Measurements from ENCODE around the gene PDE1C.

The PDE1C gene

DNA sequence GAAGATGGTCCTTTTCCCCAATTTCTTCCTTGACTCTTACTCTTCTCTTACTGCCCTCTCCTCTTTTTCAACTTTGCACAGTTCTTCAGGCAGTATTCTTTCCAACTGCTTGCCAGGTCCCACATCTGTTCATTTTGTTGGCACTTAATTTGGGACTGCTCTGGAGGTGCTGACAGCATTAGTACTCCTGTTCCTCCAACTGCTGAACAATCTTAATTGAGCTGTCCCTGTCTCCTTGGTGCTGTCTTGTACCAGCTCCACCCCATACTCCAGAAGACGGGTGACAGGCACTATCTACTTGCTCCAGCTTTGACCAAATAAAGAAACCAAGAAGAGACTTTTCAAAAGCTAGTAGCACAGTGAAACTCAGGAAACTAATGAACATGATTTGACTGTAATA, 160.0 kb downstream of the PDE1C start:
- no peak for DNase-seq (ENCODE audit: low read depth)
- H3K4me3 ChIP-seq (ENCODE audit: low read depth, low read length): no peak overlapping the region
- no peak for TF ChIP-seq MYC (IDR thresholded peaks at IDR 0.05; ENCODE audit: low read depth, low read length)
- no peak for TF ChIP-seq POLR2A (IDR thresholded peaks at IDR 0.05; ENCODE audit: extremely low read depth, insufficient read length)
- no peak for TF ChIP-seq MAX (IDR thresholded peaks at IDR 0.05; ENCODE audit: low read depth, low read length)
- no peak for TF ChIP-seq CTCF (IDR thresholded peaks at IDR 0.05; ENCODE audit: low read depth, low read length)

DNA sequence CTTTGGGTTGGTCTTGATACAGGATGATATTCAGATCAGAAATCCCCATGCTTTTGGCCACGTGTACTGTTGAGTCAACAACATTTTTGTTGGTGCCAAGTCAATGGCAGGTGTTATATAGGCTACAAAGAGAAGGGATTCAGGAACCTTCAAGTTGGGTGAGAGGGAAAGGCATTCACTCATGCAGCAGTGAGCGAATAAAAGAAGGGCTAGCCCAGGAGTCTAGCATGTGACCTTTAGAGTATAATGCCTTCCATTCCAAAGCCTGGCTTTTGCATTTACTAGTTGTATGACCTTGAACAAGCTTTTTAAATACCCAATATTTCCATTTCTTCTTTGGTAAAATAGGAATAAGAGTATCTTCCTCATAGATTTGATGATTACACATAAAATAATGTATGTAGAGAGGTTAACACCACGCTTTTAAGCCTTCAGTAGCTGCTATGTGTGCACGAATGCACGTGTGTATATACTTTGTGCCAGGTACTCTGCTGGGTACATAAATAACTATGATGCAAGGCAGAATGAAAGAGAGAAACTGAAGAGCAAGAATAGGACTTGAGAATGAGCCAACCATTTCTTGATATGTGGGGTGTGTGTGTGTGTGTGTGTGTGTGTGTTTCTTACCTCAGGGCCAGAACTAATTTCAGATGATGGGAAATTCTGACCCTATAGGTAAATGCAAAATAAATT, 163.6 kb downstream of the PDE1C start:
- no peak for DNase-seq (ENCODE audit: low read depth)
- no peak for TF ChIP-seq CTCF (IDR thresholded peaks at IDR 0.05; ENCODE audit: low read depth, low read length)
- no peak for TF ChIP-seq POLR2A (IDR thresholded peaks at IDR 0.05; ENCODE audit: extremely low read depth, insufficient read length)
- no peak for TF ChIP-seq MAX (IDR thresholded peaks at IDR 0.05; ENCODE audit: low read depth, low read length)
- TF ChIP-seq MYC (IDR thresholded peaks at IDR 0.05; ENCODE audit: low read depth, low read length): no peak
- H3K4me3 ChIP-seq (ENCODE audit: low read depth, low read length): no peak overlapping the region

- TF ChIP-seq MAX (IDR thresholded peaks at IDR 0.05; ENCODE audit: low read depth, low read length) (no peak), CTCF (IDR thresholded peaks at IDR 0.05; ENCODE audit: low read depth, low read length) (no peak), POLR2A (IDR thresholded peaks at IDR 0.05; ENCODE audit: extremely low read depth, insufficient read length) (no peak), MYC (IDR thresholded peaks at IDR 0.05; ENCODE audit: low read depth, low read length) (no peak)
- no peak for DNase-seq (ENCODE audit: low read depth)
- H3K4me3 ChIP-seq (ENCODE audit: low read depth, low read length): no peak overlapping the region
These were observed 166.2 kb downstream of the PDE1C start for GRCh38 chr7:31903962-31904361.

- no peak for DNase-seq (ENCODE audit: low read depth)
- no peak for TF ChIP-seq MYC (IDR thresholded peaks at IDR 0.05; ENCODE audit: low read depth, low read length)
- no peak for TF ChIP-seq CTCF (IDR thresholded peaks at IDR 0.05; ENCODE audit: low read depth, low read length)
- TF ChIP-seq MAX (IDR thresholded peaks at IDR 0.05; ENCODE audit: low read depth, low read length): no peak
- no peak for TF ChIP-seq POLR2A (IDR thresholded peaks at IDR 0.05; ENCODE audit: extremely low read depth, insufficient read length)
- no peak overlapping the region for H3K4me3 ChIP-seq (ENCODE audit: low read depth, low read length)
These were observed 170.8 kb downstream of the PDE1C start for GRCh38 chr7:31899356-31899927.

DNA sequence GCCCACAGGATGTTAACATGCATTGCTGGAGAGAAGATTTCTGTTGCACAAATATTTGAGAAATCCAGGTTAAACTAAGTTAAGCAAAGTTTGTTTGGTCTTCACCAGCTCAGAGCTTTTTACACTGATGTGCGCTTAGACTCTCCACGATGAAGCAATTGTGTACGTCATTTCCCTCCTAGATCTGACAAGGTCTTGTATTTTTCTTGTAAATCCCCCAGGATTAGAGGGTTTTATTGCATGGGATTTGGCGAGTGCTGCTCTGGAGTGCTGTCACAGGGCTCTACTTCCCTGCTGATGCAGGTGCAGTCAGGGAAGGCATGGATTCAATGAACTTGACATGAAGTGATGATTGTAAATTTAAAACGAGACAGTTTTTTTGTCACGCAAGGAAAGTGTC, 173.3 kb downstream of the PDE1C start:
- TF ChIP-seq MYC (IDR thresholded peaks at IDR 0.05; ENCODE audit: low read depth, low read length) (no peak), CTCF (IDR thresholded peaks at IDR 0.05; ENCODE audit: low read depth, low read length) (no peak), POLR2A (IDR thresholded peaks at IDR 0.05; ENCODE audit: extremely low read depth, insufficient read length) (no peak), MAX (IDR thresholded peaks at IDR 0.05; ENCODE audit: low read depth, low read length) (no peak)
- no peak for DNase-seq (ENCODE audit: low read depth)
- no peak overlapping the region for H3K4me3 ChIP-seq (ENCODE audit: low read depth, low read length)

All from NB4 (cell line).